Tibial artery (tissue), 4 donors: ENCODE results near the gene PSENEN.
"Not testable (repeated sequence)": the region's sequence is repeated elsewhere in the genome, so short reads cannot be mapped to it uniquely, and the experiment has no call there.

Experiments used
- DNase-seq, 2 donors: peaks; one replicate each; pipeline ENCODE4 v3.0.0-alpha.2; 2019
- H3K27ac ChIP-seq, 2 donors: fragments of 200-600 bp; sonication (generic) in 1 of 2; 1 replicate in 1 of 2; 2 replicates in 1 of 2; pipeline ENCODE4 v1.5.1; 2018 to 2019; ENCODE audit warnings: mild to moderate bottlenecking in 1 of 2
- H3K27me3 ChIP-seq, 2 donors: fragments of 200-600 bp; sonication (generic) in 1 of 2; one replicate each; pipeline versions ENCODE4 v1.5.1 to v1.6.0; 2016 to 2019
- H3K36me3 ChIP-seq, 3 donors: fragments of 200-600 bp; sonication (generic) in 2 of 3; one replicate each; pipeline ENCODE4 v1.5.1; 2016 to 2019; ENCODE audit warnings: mild to moderate bottlenecking in 2 of 3
- H3K4me1 ChIP-seq, 4 donors: fragments of 200-600 bp; sonication (generic) in 2 of 4; 1 replicate in 3 of 4; 2 replicates in 1 of 4; pipeline ENCODE4 v1.5.1; 2016 to 2019
- H3K4me3 ChIP-seq, 2 donors: fragments of 200-600 bp; sonication (generic) in 1 of 2; 1 replicate in 1 of 2; 2 replicates in 1 of 2; pipeline ENCODE4 v1.5.1; 2018 to 2019; ENCODE audit warnings: mild to moderate bottlenecking in 2 of 2
- H3K9me3 ChIP-seq, 3 donors: fragments of 200-600 bp; sonication (generic) in 1 of 3; one replicate each; pipeline ENCODE4 v1.5.1; 2016 to 2019
- intact Hi-C: fragments of 100-400 bp; cut with DNase I; formaldehyde crosslinking; loops from one replicate; pipeline ENCODE4 v1.15.0; 2023; ENCODE audit warnings: low total_unique reads
- TF ChIP-seq, protein P1 (sequence below), 2 experiments: fragments of 200-600 bp in 1 of 2; fragments of 450-650 bp in 1 of 2; IDR thresholded peaks; one replicate each; pipeline ENCODE4 v1.5.1; 2017 to 2019; ENCODE audit warnings: antibody characterized with exemption in 2 of 2, mild to moderate bottlenecking in 1 of 2, moderate library complexity in 1 of 2

The PSENEN gene

DNA sequence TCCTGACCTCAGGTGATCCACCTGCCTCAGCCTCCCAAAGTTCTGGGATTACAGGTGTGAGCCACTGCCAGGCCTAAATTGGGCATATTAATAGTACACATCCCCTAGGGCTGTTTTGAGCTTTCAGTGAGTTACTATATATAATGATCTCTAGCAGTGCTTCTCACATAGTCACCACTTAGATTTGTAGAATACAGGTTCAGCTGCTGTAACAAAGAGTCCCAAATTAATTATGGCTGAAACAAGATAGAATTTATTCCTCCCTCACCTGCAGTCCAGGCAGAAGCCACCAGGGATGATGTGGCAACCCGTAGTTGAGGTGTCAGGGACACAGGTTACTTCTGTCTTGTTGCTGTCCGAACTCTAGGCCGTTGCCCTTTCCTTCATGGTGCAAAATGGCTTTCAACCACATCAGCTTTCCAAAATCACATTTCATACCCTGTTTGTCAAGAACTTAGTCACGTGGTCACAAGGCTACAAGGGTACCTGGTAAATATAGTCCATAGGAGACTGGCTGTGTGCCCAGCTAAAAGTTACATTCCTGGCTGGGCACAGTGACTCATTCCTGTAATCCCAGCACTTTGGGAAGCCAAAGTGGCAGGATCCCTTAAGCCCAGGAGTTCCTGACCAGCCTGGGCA is 15.4 kb downstream of the PSENEN start:
- Histone ChIP-seq H3K4me1 (peaks cover 5 to 41% (median 26%) of the 10 kb centered on the region in 4 donors), H3K36me3 (peaks cover 4 to 49% (median 20%) of the 10 kb centered on the region in 3 donors), H3K27me3 (no peaks in the 10 kb centered on the region), H3K4me3 (no peak overlapping the region), H3K9me3 (no peaks in the 10 kb centered on the region), H3K27ac (no peak overlapping the region)
- DNase-seq: no peak
- intact Hi-C loops: no loop called here
- TF ChIP-seq, protein P1, sequence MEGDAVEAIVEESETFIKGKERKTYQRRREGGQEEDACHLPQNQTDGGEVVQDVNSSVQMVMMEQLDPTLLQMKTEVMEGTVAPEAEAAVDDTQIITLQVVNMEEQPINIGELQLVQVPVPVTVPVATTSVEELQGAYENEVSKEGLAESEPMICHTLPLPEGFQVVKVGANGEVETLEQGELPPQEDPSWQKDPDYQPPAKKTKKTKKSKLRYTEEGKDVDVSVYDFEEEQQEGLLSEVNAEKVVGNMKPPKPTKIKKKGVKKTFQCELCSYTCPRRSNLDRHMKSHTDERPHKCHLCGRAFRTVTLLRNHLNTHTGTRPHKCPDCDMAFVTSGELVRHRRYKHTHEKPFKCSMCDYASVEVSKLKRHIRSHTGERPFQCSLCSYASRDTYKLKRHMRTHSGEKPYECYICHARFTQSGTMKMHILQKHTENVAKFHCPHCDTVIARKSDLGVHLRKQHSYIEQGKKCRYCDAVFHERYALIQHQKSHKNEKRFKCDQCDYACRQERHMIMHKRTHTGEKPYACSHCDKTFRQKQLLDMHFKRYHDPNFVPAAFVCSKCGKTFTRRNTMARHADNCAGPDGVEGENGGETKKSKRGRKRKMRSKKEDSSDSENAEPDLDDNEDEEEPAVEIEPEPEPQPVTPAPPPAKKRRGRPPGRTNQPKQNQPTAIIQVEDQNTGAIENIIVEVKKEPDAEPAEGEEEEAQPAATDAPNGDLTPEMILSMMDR (IDR thresholded peaks at IDR 0.05): no peak

DNA sequence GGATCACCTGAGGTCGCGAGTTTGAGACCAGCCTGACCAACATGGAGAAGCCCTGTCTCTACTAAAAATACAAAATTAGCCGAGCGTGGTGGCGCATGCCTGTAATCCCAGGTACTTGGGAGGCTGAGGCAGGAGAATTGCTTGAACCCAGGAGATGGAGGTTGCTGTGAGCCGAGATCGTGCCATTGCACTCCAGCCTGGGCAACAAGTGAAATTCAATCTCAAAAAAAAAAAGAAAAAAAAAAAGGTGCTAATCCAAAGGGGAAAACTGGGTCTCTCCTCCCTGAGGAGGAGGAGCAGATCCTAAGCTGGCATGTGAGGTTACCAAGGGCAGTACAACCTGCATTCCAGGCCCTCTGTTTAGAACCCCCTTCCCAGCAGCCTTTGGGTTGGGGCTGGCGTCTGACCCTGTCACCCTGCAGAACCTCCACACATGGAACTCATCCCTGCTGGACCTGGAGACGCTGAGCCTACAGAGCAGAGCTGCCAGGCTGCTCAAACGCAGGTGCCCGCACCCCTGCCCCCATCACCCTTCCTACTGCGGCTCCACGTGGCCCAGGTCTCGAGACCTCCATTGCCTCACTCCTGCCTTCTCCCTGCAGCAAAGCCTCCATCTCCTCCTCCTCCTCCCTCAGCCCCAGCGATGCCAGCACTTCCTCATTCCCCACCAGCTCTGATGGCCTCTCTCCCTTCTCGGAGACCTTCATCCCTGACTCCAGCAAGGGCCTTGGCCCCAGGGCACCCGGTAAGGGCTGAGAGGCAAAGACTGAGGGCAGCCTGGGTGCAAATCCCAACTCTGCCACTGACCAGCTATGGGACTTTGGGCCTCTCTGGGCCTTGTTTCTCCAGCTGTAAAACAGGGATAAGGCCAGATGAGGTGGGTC is 19.2 kb downstream of the PSENEN start:
- Histone ChIP-seq H3K27me3 (no peaks in the 10 kb centered on the region), H3K27ac (no peak overlapping the region), H3K4me1 (peaks cover 0 to 10% (median 3%) of the 10 kb centered on the region in 4 donors), H3K4me3 (no peak overlapping the region), H3K36me3 (peaks cover 4 to 78% (median 24%) of the 10 kb centered on the region in 3 donors), H3K9me3 (no peaks in the 10 kb centered on the region)
- DNase-seq: no peak
- TF ChIP-seq, protein P1 (IDR thresholded peaks at IDR 0.05): no peak
- intact Hi-C loops: no loop called here

DNA sequence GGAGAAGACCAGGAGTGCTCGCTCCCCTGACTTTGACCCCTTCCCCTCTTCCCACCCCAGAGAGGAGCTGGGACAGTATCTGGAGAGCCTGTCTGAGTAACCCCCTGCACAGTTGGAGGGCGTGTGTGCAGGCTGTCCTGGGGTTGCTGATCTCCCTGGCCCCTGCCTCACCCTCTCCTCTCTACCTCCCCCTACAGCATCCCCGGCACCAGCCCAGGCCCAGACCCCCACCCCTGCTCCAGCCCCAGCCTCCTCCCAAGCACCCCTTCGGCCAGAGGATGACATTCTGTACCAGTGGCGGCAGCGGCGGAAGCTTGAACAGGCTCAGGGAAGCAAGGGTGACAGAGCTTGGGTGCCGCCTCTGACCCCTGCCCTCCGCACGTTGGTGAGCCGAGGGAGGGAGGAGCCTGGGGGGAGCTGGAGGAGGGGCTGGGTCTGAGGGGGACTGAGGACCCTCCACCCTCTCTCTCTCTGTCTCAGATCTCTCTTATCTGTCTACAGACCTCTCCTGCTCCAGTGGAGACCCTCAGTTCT is 21.2 kb downstream of the PSENEN start:
- no peak for DNase-seq
- Histone ChIP-seq H3K9me3 (no peaks in the 10 kb centered on the region), H3K27me3 (no peaks in the 10 kb centered on the region), H3K4me3 (no peak overlapping the region), H3K4me1 (no peaks in the 10 kb centered on the region), H3K36me3 (peaks cover 4 to 70% (median 24%) of the 10 kb centered on the region in 3 donors), H3K27ac (no peak overlapping the region)
- TF ChIP-seq, protein P1 (IDR thresholded peaks at IDR 0.05): no peak
- intact Hi-C loops: no loop called here

DNA sequence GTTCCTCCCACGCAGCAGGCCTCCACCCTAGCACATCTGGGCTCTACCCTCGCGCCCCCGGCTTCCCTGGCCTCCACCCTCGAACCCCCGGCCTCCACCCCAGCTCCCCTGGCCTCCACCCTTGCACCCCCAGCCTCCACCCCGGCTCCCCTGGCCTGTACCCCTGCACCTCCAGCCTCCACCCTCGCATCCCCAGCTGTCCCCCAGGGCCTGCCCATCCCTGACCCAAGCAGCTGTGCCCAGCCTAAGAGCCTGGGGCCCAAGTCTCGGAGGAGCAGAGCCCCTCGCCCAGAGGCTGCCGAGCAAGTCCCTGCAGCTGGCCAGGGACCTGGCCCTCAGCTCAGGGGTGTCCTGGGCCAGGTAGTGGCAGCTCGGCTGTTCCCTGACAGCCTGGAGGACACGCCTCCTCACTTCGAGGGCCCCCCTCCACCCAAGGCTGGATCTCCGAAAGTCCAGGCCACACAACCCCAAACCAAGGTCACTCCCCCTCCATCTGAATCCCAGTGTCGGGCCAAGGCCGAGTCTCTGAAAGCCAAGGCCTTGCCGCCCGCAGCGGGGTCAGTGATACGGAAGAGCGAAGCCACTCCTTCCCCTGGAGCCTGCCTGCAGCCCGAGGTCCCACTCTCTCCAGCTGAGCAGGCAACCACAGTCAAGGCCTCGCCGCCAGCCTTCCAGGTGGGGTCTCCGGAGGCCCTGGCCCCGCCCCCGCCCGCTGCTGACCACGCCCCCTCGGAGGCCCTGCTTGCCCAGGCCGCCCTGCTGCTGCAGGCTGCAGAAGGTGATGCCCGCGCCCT is 22.0 kb downstream of the PSENEN start:
- no peaks in the 10 kb centered on the region for H3K9me3 ChIP-seq
- DNase-seq: no peak
- intact Hi-C loops: no loop called here
- TF ChIP-seq, protein P1 (IDR thresholded peaks at IDR 0.05): no peak
- no peak overlapping the region for H3K27ac ChIP-seq
- H3K4me3 ChIP-seq: no peak overlapping the region
- no peaks in the 10 kb centered on the region for H3K4me1 ChIP-seq
- no peaks in the 10 kb centered on the region for H3K27me3 ChIP-seq
- H3K36me3 ChIP-seq: peaks cover 4 to 62% (median 17%) of the 10 kb centered on the region in 3 donors

DNA sequence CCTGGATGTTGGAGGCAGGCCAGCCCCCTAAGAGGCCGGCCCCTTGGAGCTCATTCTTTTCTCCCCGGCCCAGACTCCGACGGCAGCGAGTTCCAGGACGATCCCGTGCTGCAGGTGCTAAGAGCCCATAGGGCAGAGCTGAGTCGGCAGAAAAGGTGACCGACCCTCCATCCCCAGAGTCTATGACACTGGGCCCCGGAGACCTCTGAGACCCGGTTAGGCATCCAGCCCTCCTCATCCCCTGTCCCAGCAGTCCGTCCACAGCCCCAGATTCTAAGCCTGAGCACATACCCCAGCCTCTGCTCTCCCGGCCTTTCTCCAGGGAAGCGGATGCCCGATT is 22.6 kb downstream of the PSENEN start:
- DNase-seq: no peak
- H3K4me3 ChIP-seq: no peak overlapping the region
- intact Hi-C loops: no loop called here

DNA sequence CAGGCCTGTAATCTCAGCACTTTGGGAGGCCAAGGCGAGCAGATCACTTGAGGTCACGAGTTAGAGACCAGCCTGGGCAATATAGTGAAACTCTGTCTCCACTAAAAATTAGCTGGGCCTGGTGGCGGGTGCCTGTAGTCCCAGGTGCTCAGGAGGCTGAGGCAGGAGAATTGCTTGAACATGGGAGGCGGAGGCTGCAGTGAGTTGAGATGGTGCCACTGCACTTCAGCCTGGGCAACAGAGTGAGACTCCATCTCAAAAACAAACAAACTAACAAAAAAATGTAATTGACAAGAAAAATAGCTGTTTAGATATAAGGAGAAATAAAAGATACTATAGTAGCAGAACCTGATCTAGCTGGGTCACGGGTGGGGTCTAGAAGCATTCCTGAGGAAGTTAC is 26.9 kb downstream of the PSENEN start:
- DNase-seq, H3K27ac ChIP-seq, H3K4me3 ChIP-seq, intact Hi-C loops, H3K9me3 ChIP-seq, H3K27me3 ChIP-seq: not testable (repeated sequence)
- Histone ChIP-seq H3K36me3 (peaks cover 0 to 14% (median 0%) of the 10 kb centered on the region in 3 donors), H3K4me1 (peaks cover 0 to 19% (median 15%) of the 10 kb centered on the region in 4 donors)

More for the DNA sequence above, 22.6 kb downstream of the PSENEN start:
- H3K36me3 ChIP-seq: peaks cover 4 to 57% (median 17%) of the 10 kb centered on the region in 3 donors
- no peaks in the 10 kb centered on the region for H3K4me1 ChIP-seq
- TF ChIP-seq, protein P1 (IDR thresholded peaks at IDR 0.05): no peak
- H3K27ac ChIP-seq: no peak overlapping the region
- no peaks in the 10 kb centered on the region for H3K27me3 ChIP-seq
- no peaks in the 10 kb centered on the region for H3K9me3 ChIP-seq
